Muscle layer of colon (tissue), 2 donors: ENCODE measurements around the gene C12orf57.

Experiments used
- H3K27ac ChIP-seq: one replicate; pipeline ENCODE4 v1.7.0; 2013; ENCODE audit warnings: low read depth, mild to moderate bottlenecking, low read length, moderate library complexity
- H3K27me3 ChIP-seq, 2 donors: one replicate each; pipeline ENCODE4 v1.7.0; 2013; ENCODE audit warnings: low read length in 2 of 2, mild to moderate bottlenecking in 2 of 2; ENCODE audit not compliant: insufficient read depth in 2 of 2, control insufficient read depth in 1 of 2
- H3K36me3 ChIP-seq: one replicate; pipeline ENCODE4 v1.7.0; 2013; ENCODE audit warnings: mild to moderate bottlenecking, low read length; ENCODE audit not compliant: insufficient read depth
- H3K4me1 ChIP-seq: one replicate; pipeline ENCODE4 v1.7.0; 2013; ENCODE audit warnings: mild to moderate bottlenecking, low read length; ENCODE audit not compliant: insufficient read depth
- H3K4me3 ChIP-seq, 2 donors: one replicate each; pipeline ENCODE4 v1.7.0; 2013; ENCODE audit warnings: low read length in 2 of 2, low read depth in 1 of 2, mild to moderate bottlenecking in 1 of 2, moderate library complexity in 1 of 2
- H3K9ac ChIP-seq: one replicate; pipeline ENCODE4 v1.7.0; 2013; ENCODE audit warnings: low read length
- H3K9me3 ChIP-seq: one replicate; pipeline ENCODE4 v1.7.0; 2013; ENCODE audit warnings: mild to moderate bottlenecking, low read length
- donor health status: abdominal sarcoma.
- donor health status: Adenocarcinoma of cecum.

C12orf57 gene

GRCh38 chr12:6951551-6952120 is 7.8 kb downstream of the C12orf57 start:
- no peak overlapping the region for H3K27ac ChIP-seq
- H3K9ac ChIP-seq, result no peak overlapping the region
- H3K4me1 ChIP-seq, result peaks cover 6% of the 10 kb centered on the region
- peaks cover 8% of the 10 kb centered on the region for H3K36me3 ChIP-seq
- H3K27me3 ChIP-seq, result no peaks in the 10 kb centered on the region
- H3K4me3 ChIP-seq, result no peak overlapping the region
- H3K9me3 ChIP-seq, result no peaks in the 10 kb centered on the region

DNA sequence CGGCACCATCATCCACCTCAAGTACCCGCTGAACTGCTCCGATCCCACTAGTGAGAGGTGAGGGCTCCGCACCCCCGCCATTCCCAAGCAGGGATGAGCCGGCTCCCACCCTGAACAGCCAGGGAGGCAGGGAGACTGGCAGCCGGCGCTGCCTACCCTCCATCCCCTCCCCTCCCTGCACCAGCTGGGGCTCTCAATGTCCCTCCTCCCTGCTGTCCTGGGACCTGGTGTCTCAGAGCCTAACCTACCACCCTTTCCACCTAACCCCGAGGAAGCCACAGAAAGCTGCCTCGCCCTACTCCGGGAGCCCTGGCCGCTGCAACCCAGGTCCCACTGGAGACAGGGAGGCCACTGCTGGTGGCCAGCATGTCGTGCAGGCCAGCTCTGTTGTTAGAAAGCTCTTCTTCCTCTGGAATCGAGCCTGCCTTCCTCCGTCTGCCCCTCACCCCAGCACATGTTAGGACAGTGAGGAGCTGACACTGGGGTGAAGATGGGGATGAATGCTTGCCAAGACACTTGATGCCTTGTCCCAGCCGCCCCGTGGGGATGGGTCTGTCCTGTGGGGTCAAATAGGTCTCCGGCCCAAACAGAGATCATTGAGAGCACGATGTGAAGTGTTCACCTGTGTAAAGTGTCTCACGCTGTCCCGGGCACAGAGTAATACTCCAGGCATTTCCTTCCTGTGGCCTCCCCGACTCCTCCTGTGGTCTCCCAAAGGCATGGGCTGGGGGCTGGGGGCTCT is 8.5 kb downstream of the C12orf57 start:
- no peak overlapping the region for H3K9ac ChIP-seq
- H3K9me3 ChIP-seq, result no peaks in the 10 kb centered on the region
- no peak overlapping the region for H3K27ac ChIP-seq
- peak overlapping the region in 1 of 2 donors; percentile 5 for H3K4me3 ChIP-seq
- H3K27me3 ChIP-seq, result no peaks in the 10 kb centered on the region
- peaks cover 6% of the 10 kb centered on the region for H3K4me1 ChIP-seq
- peaks cover 2% of the 10 kb centered on the region for H3K36me3 ChIP-seq

DNA sequence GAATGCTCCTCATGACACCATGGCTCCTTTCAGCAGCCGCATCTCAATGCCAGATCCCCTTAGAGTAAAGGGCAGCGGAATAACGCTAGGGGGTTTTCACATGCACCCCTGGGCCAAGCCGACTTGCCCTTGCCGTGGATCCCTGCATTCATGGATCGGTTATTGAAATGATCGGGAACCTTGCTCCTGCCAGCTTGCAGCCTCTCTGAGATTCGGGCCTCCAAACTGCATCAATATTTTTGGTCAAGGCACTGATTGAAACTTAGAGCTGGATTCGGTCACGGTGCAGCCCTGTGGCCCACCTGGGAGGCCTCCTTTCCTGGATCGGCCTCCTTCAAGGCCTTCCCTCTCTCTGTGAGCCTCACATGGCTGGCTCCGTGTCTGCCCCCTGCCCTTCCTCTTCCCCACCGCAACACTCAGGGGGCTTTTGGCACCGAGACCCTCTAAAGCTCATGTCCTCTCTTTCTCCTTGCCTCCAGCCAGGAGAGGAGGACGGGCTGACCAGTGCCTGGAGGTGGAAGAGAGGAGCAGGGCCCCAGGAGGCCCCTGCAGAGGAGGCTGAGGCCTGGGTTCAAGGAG is 9.1 kb downstream of the C12orf57 start:
- Histone ChIP-seq H3K9me3 (no peaks in the 10 kb centered on the region), H3K4me3 (peak overlapping the region in 1 of 2 donors; percentile 5), H3K36me3 (no peaks in the 10 kb centered on the region), H3K4me1 (peaks cover 6% of the 10 kb centered on the region), H3K9ac (no peak overlapping the region), H3K27me3 (no peaks in the 10 kb centered on the region), H3K27ac (no peak overlapping the region)

GRCh38 chr12:6953442-6954315 is 9.9 kb downstream of the C12orf57 start:
- Histone ChIP-seq H3K9ac (no peak overlapping the region), H3K36me3 (no peaks in the 10 kb centered on the region), H3K27me3 (no peaks in the 10 kb centered on the region), H3K27ac (peak overlapping the region; percentile 23), H3K4me1 (peaks cover 6% of the 10 kb centered on the region), H3K4me3 (no peak overlapping the region), H3K9me3 (no peaks in the 10 kb centered on the region)

- H3K27me3 ChIP-seq, result no peaks in the 10 kb centered on the region
- H3K27ac ChIP-seq, result peak overlapping the region; percentile 23
- H3K9me3 ChIP-seq, result no peaks in the 10 kb centered on the region
- no peak overlapping the region for H3K4me3 ChIP-seq
- H3K36me3 ChIP-seq, result no peaks in the 10 kb centered on the region
- peaks cover 6% of the 10 kb centered on the region for H3K4me1 ChIP-seq
- no peak overlapping the region for H3K9ac ChIP-seq
Observed at GRCh38 chr12:6954316-6955107, 10.7 kb downstream of the C12orf57 start.

DNA sequence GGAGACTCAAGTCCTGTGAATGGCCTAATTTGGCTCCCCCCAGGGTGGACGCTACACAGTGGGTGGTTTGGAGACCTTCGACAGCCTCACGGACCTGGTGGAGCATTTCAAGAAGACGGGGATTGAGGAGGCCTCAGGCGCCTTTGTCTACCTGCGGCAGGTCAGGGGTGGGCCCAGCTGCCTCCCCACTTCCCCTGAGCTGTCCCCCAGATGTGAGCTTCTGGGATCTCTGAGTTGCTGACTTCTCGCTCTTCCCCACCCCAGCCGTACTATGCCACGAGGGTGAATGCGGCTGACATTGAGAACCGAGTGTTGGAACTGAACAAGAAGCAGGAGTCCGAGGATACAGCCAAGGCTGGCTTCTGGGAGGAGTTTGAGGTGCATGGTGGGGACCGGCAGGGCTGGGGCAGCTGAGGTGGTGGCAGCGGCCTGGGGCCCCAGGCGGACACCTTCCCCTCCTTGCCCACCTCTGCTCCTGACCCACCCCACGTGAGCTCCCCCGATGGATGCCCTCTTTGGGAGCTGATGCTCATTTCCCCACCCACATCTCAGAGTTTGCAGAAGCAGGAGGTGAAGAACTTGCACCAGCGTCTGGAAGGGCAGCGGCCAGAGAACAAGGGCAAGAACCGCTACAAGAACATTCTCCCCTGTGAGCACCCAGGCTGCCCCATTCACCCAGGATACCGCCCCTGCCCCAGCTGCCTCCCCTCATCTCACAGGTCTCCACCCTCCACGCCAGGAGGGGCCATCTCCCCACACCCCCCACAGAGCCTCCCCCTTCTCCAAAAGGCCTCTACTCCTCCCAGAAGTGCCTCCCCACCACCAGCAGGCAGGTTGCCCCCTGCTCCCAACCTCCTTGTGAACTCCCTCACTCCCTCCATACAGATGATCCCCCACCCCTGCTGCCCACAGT is 11.5 kb downstream of the C12orf57 start:
- H3K36me3 ChIP-seq, result no peaks in the 10 kb centered on the region
- H3K9ac ChIP-seq, result no peak overlapping the region
- H3K27me3 ChIP-seq, result no peaks in the 10 kb centered on the region
- H3K27ac ChIP-seq, result no peak overlapping the region
- H3K4me1 ChIP-seq, result peaks cover 6% of the 10 kb centered on the region
- no peak overlapping the region for H3K4me3 ChIP-seq
- H3K9me3 ChIP-seq, result no peaks in the 10 kb centered on the region

DNA sequence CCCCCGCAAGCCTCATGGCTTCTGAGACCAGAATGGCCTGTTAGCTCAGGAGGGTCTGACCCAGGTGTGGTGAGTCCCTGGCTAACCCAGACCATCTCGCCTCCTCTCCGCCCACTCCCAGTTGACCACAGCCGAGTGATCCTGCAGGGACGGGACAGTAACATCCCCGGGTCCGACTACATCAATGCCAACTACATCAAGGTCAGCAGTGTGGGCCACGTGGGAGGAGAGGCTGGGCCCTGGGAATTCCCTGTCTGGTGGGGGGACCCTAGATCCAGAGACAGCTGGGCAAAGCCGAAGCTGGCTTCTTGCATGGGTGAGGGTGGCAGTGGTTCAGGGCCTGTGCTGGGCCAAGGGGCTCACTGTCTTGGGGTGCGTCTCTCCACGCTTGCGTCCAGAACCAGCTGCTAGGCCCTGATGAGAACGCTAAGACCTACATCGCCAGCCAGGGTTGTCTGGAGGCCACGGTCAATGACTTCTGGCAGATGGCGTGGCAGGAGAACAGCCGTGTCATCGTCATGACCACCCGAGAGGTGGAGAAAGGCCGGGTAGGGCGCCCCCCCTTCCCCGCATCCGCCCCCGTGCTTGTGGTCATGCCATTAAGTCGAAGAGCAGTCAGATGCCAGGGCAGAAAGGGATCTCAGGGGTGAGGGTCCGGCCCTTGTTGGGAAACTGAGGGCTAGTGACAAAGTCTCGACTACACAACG is 12.4 kb downstream of the C12orf57 start:
- no peak overlapping the region for H3K27ac ChIP-seq
- H3K36me3 ChIP-seq, result no peaks in the 10 kb centered on the region
- no peaks in the 10 kb centered on the region for H3K9me3 ChIP-seq
- no peak overlapping the region for H3K9ac ChIP-seq
- H3K27me3 ChIP-seq, result no peaks in the 10 kb centered on the region
- no peak overlapping the region for H3K4me3 ChIP-seq
- peaks cover 12% of the 10 kb centered on the region for H3K4me1 ChIP-seq

- Histone ChIP-seq H3K27ac (no peak overlapping the region), H3K9me3 (no peaks in the 10 kb centered on the region), H3K27me3 (no peaks in the 10 kb centered on the region), H3K4me1 (peaks cover 22% of the 10 kb centered on the region), H3K9ac (no peak overlapping the region), H3K4me3 (no peak overlapping the region), H3K36me3 (no peaks in the 10 kb centered on the region)
Observed at GRCh38 chr12:6957151-6957701, 13.4 kb downstream of the C12orf57 start.

DNA sequence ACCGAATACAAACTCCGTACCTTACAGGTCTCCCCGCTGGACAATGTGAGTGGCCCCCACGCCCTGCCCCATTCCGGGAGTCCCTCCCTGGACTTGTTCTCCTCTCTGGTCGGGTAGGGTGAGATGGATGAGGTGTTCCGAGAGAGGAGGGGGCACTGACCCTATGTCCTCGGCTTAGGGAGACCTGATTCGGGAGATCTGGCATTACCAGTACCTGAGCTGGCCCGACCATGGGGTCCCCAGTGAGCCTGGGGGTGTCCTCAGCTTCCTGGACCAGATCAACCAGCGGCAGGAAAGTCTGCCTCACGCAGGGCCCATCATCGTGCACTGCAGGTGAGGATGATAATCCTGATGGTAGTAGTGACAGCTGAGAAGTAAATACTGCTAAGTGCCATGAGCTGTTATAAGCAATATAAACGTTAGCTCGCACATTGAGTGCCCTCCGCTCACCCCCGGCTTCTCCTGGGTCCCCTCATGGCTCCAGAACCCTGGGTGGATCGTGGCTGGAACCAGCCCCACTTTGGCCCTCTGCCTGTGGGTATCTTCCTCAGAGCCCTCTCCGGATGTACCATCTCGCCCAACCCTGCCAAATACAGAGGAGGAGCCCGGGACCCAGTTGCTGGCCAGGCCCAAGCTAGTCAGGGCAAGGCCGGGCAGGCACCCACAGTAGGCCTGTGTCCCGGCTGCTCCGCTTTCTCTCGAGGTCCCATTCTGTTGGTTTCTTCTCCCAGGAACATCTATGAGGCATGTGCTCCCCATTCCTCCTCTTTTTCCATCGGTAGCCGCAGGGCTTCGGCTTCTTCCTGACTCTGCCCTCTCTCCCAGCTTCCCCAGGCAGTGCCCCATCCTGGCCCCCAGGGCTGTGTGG is 14.2 kb downstream of the C12orf57 start:
- no peaks in the 10 kb centered on the region for H3K9me3 ChIP-seq
- no peak overlapping the region for H3K4me3 ChIP-seq
- no peak overlapping the region for H3K9ac ChIP-seq
- H3K27me3 ChIP-seq, result no peaks in the 10 kb centered on the region
- H3K4me1 ChIP-seq, result peaks cover 29% of the 10 kb centered on the region
- H3K27ac ChIP-seq, result no peak overlapping the region
- no peaks in the 10 kb centered on the region for H3K36me3 ChIP-seq
